Stimulated activated CD8-positive, alpha-beta memory T cell treated with anti-CD3 and anti-CD28 coated beads, Interleukin-15, amount 100 ng/mL, for 48 hours (primary cell): Measurements from ENCODE around the gene SPSB1.

Experiments used
- DNase-seq, 2 donors: peaks; one replicate each; pipeline ENCODE4 v3.0.0-alpha.2; 2020; ENCODE audit warnings: low read depth in 2 of 2

Gene SPSB1

GRCh38 chr1:9319789-9320519, 27.3 kb downstream of the SPSB1 start:
- no peak for DNase-seq

DNA sequence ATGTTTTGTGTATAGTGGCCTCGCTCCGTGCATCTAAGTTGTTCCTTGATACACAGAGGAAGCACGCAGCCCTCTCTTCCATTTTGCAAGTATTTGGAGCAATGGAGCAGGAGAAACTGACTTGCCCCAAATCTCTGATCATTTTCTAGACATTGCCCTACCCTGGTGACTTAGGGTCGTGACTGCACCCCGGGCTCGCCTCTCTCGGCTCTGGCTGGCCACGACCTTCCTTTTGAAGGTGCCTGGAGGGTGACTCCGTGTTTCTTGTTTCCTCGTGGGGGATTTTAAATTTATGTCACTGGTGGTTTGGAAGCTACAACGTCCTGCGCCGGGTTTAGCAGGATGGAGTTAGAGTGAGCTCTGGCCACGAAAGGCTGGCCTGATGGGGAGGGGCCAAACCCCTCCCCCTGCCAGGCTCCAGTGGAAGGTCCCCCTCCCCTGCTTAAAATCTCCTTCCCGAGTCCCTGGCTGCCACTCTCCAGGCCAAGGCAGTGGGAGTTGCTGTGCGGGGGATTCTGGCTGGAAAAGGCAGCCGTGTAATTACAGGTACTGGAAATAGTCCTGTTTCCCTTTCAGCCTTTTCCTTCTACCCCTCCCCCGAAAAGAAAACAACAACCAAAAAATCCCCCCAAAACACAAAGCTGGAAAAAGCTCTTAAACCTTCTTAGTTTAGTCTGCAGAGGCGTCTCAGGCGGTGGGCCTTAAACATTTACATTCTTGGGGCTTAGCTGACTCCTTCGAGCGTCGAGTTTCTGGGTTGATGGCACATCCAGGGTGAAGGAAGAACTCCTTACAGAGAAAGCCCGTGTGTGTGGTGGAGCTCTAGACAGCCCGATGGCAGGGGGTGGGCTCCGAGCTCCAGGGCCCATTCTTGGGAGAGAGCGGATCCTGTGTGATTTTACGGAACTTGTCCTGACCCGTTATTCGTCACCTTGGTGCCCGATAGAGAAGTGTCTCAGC, 28.1 kb downstream of the SPSB1 start:
- DNase-seq, result no peak

DNA sequence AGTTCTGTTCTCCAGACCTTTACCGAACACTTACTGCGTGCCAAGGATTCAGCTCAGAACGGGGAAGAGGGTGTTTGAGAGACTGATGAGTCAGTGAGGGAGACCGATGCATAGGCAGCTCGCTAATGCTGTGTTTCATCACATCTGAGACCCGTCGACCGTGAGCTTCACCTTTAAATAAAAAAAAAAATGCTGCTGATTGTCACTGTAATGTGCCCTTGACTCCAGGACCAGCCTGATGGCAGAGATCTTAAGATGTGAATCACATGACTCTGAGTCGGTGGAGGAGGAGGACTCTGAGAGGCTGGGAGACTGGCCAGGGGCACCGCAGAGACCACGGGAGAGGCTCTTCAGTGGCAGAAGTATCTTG, 28.8 kb downstream of the SPSB1 start:
- DNase-seq, result no peak

GRCh38 chr1:9321986-9322660, 29.4 kb downstream of the SPSB1 start:
- no peak for DNase-seq

GRCh38 chr1:9322661-9323244, 30.1 kb downstream of the SPSB1 start:
- no peak for DNase-seq

GRCh38 chr1:9324246-9325096, 31.8 kb downstream of the SPSB1 start:
- DNase-seq, result no peak

DNA sequence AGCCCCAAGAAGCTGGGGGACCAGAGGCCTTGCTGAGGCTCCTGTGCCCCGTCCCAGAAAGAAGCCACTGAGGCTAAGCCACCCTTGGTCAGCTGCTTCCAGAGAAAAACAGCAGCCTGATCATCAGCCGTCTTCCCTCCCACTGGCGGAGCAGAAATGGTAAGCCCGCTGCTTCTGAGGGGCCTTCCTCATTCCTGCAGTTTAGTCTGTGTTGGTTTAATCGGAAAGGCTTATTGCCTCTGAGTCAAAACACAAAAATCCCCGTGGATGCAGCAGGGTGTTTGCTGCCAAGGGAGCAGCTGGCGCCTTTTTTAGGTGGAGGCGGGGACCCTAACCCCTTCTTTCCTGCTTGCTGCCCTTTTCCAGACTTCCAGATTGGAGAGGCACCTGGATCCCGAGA, 33.9 kb downstream of the SPSB1 start:
- no peak for DNase-seq

DNA sequence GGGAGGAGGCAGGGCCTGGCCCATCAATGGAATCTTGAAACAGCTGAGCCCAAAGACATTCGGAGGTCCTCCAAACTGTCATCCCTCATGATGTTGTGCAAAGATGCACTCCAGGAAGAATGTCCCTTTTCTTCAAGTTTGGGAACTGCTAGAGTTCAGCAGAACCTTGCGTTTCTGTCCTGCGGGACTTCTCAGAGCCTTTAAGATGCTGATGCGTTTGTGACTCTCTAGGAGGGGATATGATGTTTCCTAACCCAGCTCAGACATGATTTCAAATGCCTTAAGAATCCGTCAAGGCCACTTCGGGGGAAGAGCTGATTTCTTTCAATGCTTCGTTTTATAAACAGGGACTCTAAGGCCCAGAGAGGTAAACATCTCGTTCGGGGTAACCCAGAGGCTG, 35.5 kb downstream of the SPSB1 start:
- no peak for DNase-seq

- DNase-seq, result no peak
Observed at GRCh38 chr1:9328715-9329114, 36.0 kb downstream of the SPSB1 start.

- no peak for DNase-seq
Observed at GRCh38 chr1:9331016-9331415, 38.3 kb downstream of the SPSB1 start.

- no peak for DNase-seq
Observed at GRCh38 chr1:9331558-9332346, 39.1 kb downstream of the SPSB1 start.

DNA sequence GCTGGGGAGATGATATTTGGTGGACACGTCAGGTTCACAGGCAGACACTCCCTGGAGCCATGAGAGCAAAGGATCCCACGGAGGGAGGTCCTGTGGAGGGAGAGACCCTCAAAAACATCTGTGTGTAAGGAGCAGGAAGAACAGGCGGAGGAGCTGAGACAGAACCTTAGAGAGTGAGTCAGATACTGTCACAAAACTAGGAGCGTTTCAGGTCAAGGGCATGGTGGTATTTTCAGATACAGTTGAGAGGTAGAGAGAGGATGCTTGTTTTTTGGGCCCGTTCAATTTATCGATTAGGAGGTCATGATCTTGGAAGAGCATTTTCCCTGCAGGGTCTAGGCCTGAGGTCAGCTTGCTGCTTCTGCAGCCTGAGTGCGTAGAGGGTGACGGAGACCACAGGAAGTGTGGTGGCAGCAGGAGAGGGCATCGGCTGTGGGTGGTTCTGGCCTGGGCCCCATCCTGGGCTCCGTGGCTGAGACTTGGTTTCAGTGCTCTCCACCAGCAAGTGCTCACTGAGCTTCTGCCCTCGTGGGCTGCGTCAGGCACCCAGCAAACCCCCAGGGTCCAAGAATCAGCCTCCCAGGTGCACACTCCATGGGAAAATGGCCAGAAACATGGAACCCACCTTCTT, 39.9 kb downstream of the SPSB1 start:
- DNase-seq, result no peak

GRCh38 chr1:9338397-9339246, 45.9 kb downstream of the SPSB1 start:
- DNase-seq, result no peak

DNA sequence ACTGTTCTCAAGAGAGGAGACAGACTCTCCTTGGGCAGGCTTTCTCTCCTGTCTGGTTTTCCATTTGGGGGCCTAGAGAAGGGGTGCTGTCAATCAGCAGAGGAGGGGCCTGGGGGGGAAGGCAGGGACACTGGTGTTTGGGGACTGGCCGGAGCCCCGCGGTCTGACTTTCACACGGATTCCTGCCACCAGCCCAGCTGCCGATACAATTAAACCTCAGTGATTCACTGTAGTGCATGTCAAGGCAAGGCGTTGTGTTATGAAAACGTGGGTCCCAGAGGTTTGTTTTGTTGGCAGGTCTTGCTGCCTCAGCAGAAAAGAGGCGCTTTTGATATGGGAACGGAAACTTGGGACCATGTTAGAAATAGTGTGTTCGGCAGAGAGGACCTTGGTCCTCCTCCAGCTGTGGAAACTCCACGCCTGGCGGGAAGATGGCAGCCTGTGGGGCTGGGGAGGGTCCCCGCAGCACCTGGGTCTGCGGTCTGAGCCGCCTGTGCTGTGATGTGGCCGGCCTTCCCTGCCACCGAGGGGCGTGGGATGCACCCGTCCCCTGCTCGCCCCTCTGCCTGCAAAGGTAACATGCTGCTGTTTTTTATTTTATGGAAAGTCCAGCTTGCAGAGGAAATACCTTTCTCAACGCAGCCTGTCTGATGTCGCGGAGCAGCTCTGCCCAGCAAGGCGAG, 47.6 kb downstream of the SPSB1 start:
- no peak for DNase-seq

DNA sequence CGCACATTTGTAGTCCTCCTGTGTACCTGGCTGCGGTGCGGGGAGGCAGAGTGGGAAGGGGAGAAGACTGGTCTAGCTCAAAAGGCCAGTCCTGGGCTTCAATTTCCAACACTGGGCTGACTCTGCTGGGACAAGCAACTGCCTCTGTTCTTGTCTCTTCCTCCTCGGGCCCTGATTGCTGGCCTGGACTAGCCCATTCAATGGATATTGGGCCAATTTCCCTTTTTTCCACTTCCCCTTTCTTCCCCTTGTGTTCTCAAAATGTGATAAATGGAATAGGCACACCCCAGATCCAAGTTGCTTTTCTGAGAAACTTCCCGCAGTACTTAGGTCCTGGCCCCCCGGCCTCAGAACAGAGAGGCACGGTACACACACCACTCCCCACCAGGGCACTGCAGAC, 48.2 kb downstream of the SPSB1 start:
- DNase-seq, result no peak

DNA sequence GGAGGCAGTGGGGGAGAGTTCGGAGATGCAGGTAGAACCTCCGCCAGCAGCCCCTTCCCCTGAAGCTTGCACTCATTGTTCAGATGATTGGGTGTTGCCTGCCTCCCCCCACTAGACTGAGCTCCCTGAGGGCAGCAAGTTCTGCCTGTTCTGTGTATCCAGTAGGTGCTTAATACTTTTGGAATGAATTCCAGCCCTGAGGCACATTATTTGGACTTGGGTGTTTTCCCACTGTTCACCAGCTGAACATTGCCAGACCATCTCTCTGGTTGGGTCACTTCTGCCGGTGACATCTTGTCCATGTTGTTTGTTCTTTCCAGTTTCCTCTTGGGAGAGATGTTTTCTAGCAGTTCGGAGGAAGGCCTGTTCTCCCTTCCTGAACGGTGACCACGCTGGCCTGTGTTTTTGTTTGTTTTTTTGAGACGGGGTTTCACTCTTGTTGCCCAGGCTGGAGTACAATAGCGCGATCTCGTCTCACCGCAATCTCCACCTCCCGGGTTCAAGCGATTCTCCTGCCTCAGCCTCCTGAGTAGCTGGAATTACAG, 48.7 kb downstream of the SPSB1 start:
- no peak for DNase-seq

DNA sequence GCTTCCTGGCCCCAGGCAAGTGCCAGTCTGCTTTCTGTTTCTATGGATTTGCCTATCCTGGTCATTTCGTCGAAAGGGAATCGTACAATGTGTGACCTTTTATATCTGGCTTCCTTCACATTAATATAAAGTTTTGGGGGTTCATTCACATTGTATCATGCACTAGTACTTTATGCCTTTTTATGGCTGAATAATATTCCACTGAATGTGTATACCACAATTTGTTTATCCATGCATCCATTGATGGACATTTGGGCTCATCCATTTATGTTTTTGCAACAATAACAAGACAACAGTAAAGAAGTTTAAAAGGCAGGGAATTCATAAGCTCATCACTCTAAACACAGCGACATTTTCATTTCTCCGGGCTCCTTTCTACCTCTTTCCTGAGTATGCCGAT, 50.6 kb downstream of the SPSB1 start:
- no peak for DNase-seq
